Measurements from ENCODE around the gene TRIM56. TPM values are rescaled to one million over a fixed set of nuclear protein-coding genes. Genes with fewer than 3 reads are reported as not detected.
"Not testable (repeated sequence)": the region's sequence is repeated elsewhere in the genome, so short reads cannot be mapped to it uniquely, and the experiment has no call there.

The TRIM56 gene
- total RNA-seq, 1 donor from 2014 or later: 17.0 TPM

GRCh38 chr7:101100858-101101847 lies 15.9 kb downstream of the TRIM56 start:
- Histone ChIP-seq H3K27me3 (ENCODE audit: low read depth) (no peaks in the 10 kb centered on the region), H3K27ac (replicated peaks) (peak overlapping the region; percentile 67), H3K4me3 (no peak overlapping the region), H3K4me1 (peaks cover 31% of the 10 kb centered on the region), H3K36me3 (no peaks in the 10 kb centered on the region), H3K9me3 (replicated peaks) (no peaks in the 10 kb centered on the region)
- intact Hi-C loops (cut with micrococcal nuclease): no loop called here
- TF ChIP-seq CTCF (IDR thresholded peaks at IDR 0.05; ENCODE audit: borderline replicate concordance): no peak
- no peak for DNase-seq

- Histone ChIP-seq H3K9me3 (replicated peaks) (no peaks in the 10 kb centered on the region), H3K36me3 (no peaks in the 10 kb centered on the region), H3K4me3 (no peak overlapping the region), H3K27ac (replicated peaks) (no peak overlapping the region), H3K4me1 (peaks cover 31% of the 10 kb centered on the region), H3K27me3 (ENCODE audit: low read depth) (no peaks in the 10 kb centered on the region)
- no peak for TF ChIP-seq CTCF (IDR thresholded peaks at IDR 0.05; ENCODE audit: borderline replicate concordance)
- intact Hi-C loops (cut with micrococcal nuclease): no loop called here
- DNase-seq: no peak
Measured at GRCh38 chr7:101102026-101102425, 16.7 kb downstream of the TRIM56 start.

- H3K36me3 ChIP-seq; intact Hi-C loops (cut with micrococcal nuclease); H3K4me3 ChIP-seq; DNase-seq; H3K9me3 ChIP-seq (replicated peaks); H3K27me3 ChIP-seq (ENCODE audit: low read depth); H3K27ac ChIP-seq (replicated peaks): not testable (repeated sequence)
- peaks cover 44% of the 10 kb centered on the region for H3K4me1 ChIP-seq
Measured at GRCh38 chr7:101103701-101104100, 18.4 kb downstream of the TRIM56 start.

DNA sequence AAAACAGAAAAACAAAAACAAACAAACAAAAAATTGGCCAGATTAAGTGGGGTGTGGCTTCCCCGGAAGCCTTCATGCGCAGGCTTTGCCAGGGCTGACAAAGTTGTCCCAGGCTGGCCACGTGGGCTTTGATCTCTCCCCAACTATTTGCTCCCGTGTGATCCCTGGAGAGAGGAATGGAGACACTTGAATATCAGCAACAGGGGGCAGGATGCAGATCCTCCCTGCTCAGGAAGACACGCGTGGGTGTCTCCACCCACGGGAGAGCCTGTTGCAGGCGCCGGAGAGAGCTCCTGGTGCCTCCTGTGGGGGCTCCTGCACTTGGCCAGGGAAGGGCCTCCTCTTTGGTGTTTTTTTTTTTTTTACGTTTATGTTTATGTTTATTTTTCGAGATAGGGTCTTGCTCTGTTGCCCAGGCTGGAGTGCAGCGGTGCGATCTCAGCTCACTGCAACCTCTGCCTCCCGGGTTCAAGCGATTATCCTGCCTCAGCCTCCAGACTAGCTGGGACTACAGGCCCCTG lies 19.0 kb downstream of the TRIM56 start:
- Histone ChIP-seq H3K36me3 (no peaks in the 10 kb centered on the region), H3K9me3 (replicated peaks) (no peaks in the 10 kb centered on the region), H3K27ac (replicated peaks) (peak overlapping the region; percentile 8), H3K4me3 (no peak overlapping the region), H3K4me1 (peaks cover 45% of the 10 kb centered on the region), H3K27me3 (ENCODE audit: low read depth) (no peaks in the 10 kb centered on the region)
- no peak for TF ChIP-seq CTCF (IDR thresholded peaks at IDR 0.05; ENCODE audit: borderline replicate concordance)
- DNase-seq: no peak
- intact Hi-C loops (cut with micrococcal nuclease): no loop called here

GRCh38 chr7:101104799-101105198 lies 19.5 kb downstream of the TRIM56 start:
- no peaks in the 10 kb centered on the region for H3K9me3 ChIP-seq (replicated peaks)
- peaks cover 40% of the 10 kb centered on the region for H3K4me1 ChIP-seq
- no peaks in the 10 kb centered on the region for H3K36me3 ChIP-seq
- TF ChIP-seq CTCF (IDR thresholded peaks at IDR 0.05; ENCODE audit: borderline replicate concordance): no peak
- H3K4me3 ChIP-seq: no peak overlapping the region
- DNase-seq: no peak
- H3K27ac ChIP-seq (replicated peaks): peak overlapping the region; percentile 8
- H3K27me3 ChIP-seq (ENCODE audit: low read depth): no peaks in the 10 kb centered on the region
- intact Hi-C loops (cut with micrococcal nuclease): no loop called here

GRCh38 chr7:101105248-101105647 lies 20.0 kb downstream of the TRIM56 start:
- H3K4me3 ChIP-seq; H3K27ac ChIP-seq (replicated peaks); intact Hi-C loops (cut with micrococcal nuclease); DNase-seq; H3K36me3 ChIP-seq; H3K9me3 ChIP-seq (replicated peaks); H3K27me3 ChIP-seq (ENCODE audit: low read depth): not testable (repeated sequence)
- H3K4me1 ChIP-seq: peaks cover 35% of the 10 kb centered on the region
